SK-MEL-5 (cell line): ENCODE results near the gene METTL6. TPM values are rescaled to one million over a fixed set of nuclear protein-coding genes. Genes with fewer than 3 reads are reported as not detected.

Experiments
- DNase-seq: peaks from one replicate; pipeline ENCODE4 v3.0.0-alpha.2; 2016; ENCODE audit warnings: low read depth, low spot score
- in situ Hi-C: cut with HindIII; loops from 2 replicates; pipeline ENCODE4 v1.10.0; 2016; ENCODE audit warnings: low sequenced_read_pairs, high pct_unique_total_duplicates, low pct_unique_long_range_greater_than_20kb
- total RNA-seq: library from RNA; depleted of rRNA; stranded (reverse); fragments of >200 nt; shearing (Covaris generic); gene quantifications from 2 replicates; pipeline ENCODE4 v1.2.3, GENCODE V29; 2014

Gene METTL6
- total RNA-seq, 1 experiment from 2014 or later = 29.2 TPM

GRCh38 chr3:15453501-15453900 is 26.2 kb upstream of the METTL6 start:
- no peak for DNase-seq
- in situ Hi-C loops = no loop called here

GRCh38 chr3:15452961-15453360 is 25.6 kb upstream of the METTL6 start:
- in situ Hi-C loops = no loop called here
- no peak for DNase-seq

GRCh38 chr3:15452156-15452555 is 24.8 kb upstream of the METTL6 start:
- in situ Hi-C loops = no loop called here
- DNase-seq = no peak

- in situ Hi-C loops = no loop called here
- DNase-seq = no peak
Measured at GRCh38 chr3:15451216-15452113, 24.1 kb upstream of the METTL6 start.

- in situ Hi-C loops = no loop called here
- no peak for DNase-seq
Measured at GRCh38 chr3:15450438-15451215, 23.3 kb upstream of the METTL6 start.

- in situ Hi-C loops = no loop called here
- no peak for DNase-seq
Measured at GRCh38 chr3:15449489-15450224, 22.3 kb upstream of the METTL6 start.

- DNase-seq = no peak
- in situ Hi-C loops = no loop called here
Measured at GRCh38 chr3:15443826-15444524, 16.6 kb upstream of the METTL6 start.

GRCh38 chr3:15440891-15441290 is 13.5 kb upstream of the METTL6 start:
- no peak for DNase-seq
- in situ Hi-C loops = no loop called here

- in situ Hi-C loops = no loop called here
- DNase-seq = no peak
Measured at GRCh38 chr3:15439476-15439875, 12.1 kb upstream of the METTL6 start.

GRCh38 chr3:15438983-15439382 is 11.6 kb upstream of the METTL6 start:
- DNase-seq = no peak

GRCh38 chr3:15436246-15436645 is 8.9 kb upstream of the METTL6 start:
- DNase-seq = no peak
- in situ Hi-C loops = no loop called here

More at GRCh38 chr3:15438983-15439382, 11.6 kb upstream of the METTL6 start:
- in situ Hi-C loops = no loop called here

GRCh38 chr3:15434756-15435155 is 7.4 kb upstream of the METTL6 start:
- no peak for DNase-seq
- in situ Hi-C loops = no loop called here

- in situ Hi-C loops = no loop called here
- DNase-seq = no peak
Measured at GRCh38 chr3:15433531-15433930, 6.2 kb upstream of the METTL6 start.

- DNase-seq = no peak
- in situ Hi-C loops = no loop called here
Measured at GRCh38 chr3:15431256-15431837, 4.0 kb upstream of the METTL6 start.

GRCh38 chr3:15430624-15431023 is 3.3 kb upstream of the METTL6 start:
- in situ Hi-C loops = no loop called here

GRCh38 chr3:15429080-15429479 is 1.7 kb upstream of the METTL6 start:
- in situ Hi-C loops = no loop called here
- no peak for DNase-seq

More at GRCh38 chr3:15430624-15431023, 3.3 kb upstream of the METTL6 start:
- no peak for DNase-seq

GRCh38 chr3:15428539-15428938 is 1.2 kb upstream of the METTL6 start:
- no peak for DNase-seq
- in situ Hi-C loops = no loop called here
